HG03139 (cell line): ENCODE results near the gene BRAF.
"Not testable (repeated sequence)": the region's sequence is repeated elsewhere in the genome, so short reads cannot be mapped to it uniquely, and the experiment has no call there.

ENCODE experiments used
- ATAC-seq: cut with Tn5 transposase; IDR thresholded peaks from one replicate; pipeline ENCODE4 v1.9.1; 2021; ENCODE audit not compliant: unreplicated experiment

The BRAF gene

GRCh38 chr7:140920745-140921144 lies 4.0 kb downstream of the BRAF start:
- no peak for ATAC-seq

GRCh38 chr7:140918236-140918635 lies 6.5 kb downstream of the BRAF start:
- ATAC-seq = no peak

- ATAC-seq = no peak
Measured at GRCh38 chr7:140917258-140917657, 7.5 kb downstream of the BRAF start.

GRCh38 chr7:140915935-140916555 lies 8.7 kb downstream of the BRAF start:
- ATAC-seq = no peak

GRCh38 chr7:140914083-140914482 lies 10.6 kb downstream of the BRAF start:
- no peak for ATAC-seq

GRCh38 chr7:140913596-140913928 lies 11.2 kb downstream of the BRAF start:
- not testable (repeated sequence) for ATAC-seq

- no peak for ATAC-seq
Measured at GRCh38 chr7:140911746-140912145, 13.0 kb downstream of the BRAF start.

GRCh38 chr7:140909476-140910161 lies 15.1 kb downstream of the BRAF start:
- no peak for ATAC-seq

- no peak for ATAC-seq
Measured at GRCh38 chr7:140908361-140908760, 16.4 kb downstream of the BRAF start.

GRCh38 chr7:140903741-140904480 lies 20.8 kb downstream of the BRAF start:
- no peak for ATAC-seq

- peak; percentile 49 for ATAC-seq
Measured at GRCh38 chr7:140902303-140902953, 22.3 kb downstream of the BRAF start.

GRCh38 chr7:140901941-140902302 lies 22.8 kb downstream of the BRAF start:
- ATAC-seq = no peak

GRCh38 chr7:140899883-140900282 lies 24.8 kb downstream of the BRAF start:
- ATAC-seq = no peak

GRCh38 chr7:140898786-140899536 lies 25.8 kb downstream of the BRAF start:
- ATAC-seq = no peak

- ATAC-seq = no peak
Measured at GRCh38 chr7:140896996-140897395, 27.7 kb downstream of the BRAF start.

- peak; percentile 54 for ATAC-seq
Measured at GRCh38 chr7:140889645-140890044, 35.1 kb downstream of the BRAF start.

GRCh38 chr7:140889150-140889549 lies 35.6 kb downstream of the BRAF start:
- no peak for ATAC-seq

GRCh38 chr7:140888087-140888486 lies 36.6 kb downstream of the BRAF start:
- ATAC-seq = no peak

- ATAC-seq = no peak
Measured at GRCh38 chr7:140885735-140886334, 38.9 kb downstream of the BRAF start.

GRCh38 chr7:140883378-140883777 lies 41.4 kb downstream of the BRAF start:
- no peak for ATAC-seq

GRCh38 chr7:140882834-140883233 lies 41.9 kb downstream of the BRAF start:
- ATAC-seq = not testable (repeated sequence)
